GM21526 (cell line): ENCODE results near the gene AGMO.
"Not testable (repeated sequence)": the region's sequence is repeated elsewhere in the genome, so short reads cannot be mapped to it uniquely, and the experiment has no call there.

ENCODE experiments used
- ATAC-seq: cut with Tn5 transposase; IDR thresholded peaks from one replicate; pipeline ENCODE4 v1.9.1; 2021; ENCODE audit warnings: moderate library complexity; ENCODE audit not compliant: unreplicated experiment, low FRiP score

Gene AGMO

DNA sequence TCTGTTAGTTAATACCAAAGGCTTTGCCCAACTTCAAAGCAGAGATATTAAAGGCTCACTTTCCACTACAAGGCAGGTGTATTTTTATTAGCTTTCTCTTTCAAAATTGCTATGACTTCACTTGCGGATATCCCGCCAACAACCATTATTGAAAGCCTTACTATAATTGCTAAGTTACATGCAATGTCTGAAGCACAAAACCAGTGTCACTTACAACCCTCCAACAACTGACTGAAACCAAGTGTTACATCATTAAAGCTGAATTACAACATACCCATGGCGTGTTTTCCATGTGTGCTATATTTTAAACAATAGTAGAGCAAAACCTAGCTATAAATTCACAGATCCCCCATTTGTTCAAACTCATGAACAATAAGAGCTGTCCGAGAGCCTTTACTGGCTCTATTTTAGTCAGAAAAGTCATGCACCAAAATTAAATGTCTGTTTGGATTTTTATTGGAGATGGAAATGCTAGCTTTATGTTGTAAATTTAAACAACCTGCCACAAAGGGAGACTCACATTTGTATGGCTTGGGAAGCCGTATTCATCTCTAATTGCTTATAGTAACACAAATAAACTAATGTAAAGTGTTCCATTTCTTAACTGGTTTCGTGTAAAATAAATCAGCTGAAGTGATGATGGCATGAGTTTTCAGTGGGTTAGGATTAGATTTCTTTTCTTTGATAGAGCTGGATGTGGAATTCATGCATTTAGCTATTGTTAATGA lies 227.1 kb downstream of the AGMO start:
- ATAC-seq: no peak

DNA sequence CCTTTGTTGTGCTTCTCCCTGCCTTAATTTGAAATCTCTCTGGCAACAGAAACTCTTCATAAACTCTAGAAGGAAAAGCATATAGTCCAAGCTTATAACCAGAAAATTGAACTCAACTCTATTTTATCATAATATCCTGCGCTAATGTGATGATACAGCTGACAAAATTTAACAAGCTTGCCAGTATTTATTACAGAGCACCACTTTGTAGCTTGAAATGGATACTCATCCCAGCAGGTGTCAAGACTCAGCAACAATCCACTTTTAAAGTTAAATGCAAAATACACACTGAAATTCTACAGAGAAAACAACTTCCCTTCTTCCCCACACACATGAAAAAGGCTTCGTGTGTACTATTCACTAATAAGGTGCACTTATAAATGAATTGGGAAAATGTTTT lies 228.9 kb downstream of the AGMO start:
- no peak for ATAC-seq

DNA sequence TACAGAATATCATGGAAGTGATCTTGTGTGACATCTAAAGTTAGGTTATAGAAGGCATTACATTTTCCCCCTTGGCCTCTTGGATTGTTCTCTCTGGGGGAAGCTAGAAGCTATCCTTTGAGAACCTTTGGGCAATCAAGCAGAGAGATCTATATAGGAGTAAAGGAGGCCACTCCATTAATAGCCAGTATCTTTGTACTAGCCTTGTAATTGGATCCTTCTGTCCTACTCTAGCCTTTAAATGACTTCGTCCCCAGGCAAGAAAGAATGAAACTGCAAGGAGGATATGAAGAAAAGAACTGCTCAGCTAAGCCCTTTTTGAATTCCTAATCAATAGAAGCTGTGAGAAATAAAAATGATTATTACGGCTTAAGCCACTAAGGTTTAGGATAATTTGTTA lies 230.9 kb downstream of the AGMO start:
- no peak for ATAC-seq

DNA sequence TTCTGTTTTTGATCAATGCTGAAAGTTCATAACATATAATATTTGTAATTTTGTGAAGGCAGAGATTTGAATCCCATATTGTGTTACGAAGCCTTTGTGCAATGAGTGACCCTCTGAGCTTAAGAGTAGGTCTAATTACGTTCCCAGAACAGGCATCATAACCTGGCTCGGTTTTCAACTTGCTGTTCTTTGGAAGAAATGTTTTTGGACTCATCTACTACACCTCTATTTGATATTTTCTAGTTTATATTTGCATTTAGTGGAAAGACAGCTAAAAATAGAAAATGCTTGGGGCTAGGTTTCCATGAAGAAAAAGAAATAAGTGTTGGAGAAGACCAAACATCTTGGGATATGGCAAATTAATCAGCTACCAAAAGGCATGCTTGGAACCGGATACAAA lies 234.8 kb downstream of the AGMO start:
- no peak for ATAC-seq

DNA sequence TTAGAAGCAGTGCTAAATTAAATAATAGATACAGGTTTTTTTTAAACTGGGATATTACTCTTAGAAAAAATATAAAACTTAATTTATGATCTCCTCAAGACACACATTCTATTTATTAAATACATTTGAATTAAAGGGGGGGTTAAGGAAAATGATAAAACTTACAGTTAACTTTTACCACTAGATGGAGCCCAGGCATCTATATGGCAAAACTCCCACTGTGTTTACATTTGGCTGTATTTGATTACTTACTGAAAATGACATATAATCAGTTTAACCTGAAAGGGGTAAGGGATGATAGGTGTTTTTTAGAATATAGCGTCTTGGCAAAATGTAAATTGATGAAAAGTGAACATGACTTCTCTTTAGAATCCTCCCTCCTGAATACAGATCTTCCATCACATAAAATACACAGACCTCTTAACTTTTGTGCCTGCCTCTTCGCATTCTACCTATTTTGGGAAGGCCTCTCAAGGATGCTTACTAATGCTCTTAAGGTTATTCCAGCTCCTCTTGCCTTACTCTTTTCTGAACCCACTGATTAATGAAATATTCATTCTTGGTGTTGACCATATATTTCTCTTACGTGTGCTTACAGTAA lies 235.7 kb downstream of the AGMO start:
- ATAC-seq: no peak

DNA sequence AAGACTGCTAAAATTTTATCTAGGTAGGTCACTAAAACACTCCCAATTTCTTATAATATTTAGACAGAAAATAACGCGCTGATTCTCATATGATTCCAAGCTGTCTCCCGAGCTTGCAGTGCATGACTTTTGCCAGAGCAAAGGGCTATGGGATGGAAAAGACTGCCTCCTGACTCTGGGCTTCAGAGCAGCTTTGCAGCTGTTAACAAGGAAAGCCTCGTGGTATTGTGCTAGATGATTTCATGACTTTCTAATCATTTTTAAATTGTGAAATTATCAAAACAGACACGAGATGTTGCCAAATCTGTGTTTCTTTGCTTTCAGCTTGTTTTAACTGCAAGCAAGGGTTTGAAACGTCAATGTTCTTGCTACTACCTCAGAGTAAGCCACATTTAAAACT lies 238.3 kb downstream of the AGMO start:
- no peak for ATAC-seq

DNA sequence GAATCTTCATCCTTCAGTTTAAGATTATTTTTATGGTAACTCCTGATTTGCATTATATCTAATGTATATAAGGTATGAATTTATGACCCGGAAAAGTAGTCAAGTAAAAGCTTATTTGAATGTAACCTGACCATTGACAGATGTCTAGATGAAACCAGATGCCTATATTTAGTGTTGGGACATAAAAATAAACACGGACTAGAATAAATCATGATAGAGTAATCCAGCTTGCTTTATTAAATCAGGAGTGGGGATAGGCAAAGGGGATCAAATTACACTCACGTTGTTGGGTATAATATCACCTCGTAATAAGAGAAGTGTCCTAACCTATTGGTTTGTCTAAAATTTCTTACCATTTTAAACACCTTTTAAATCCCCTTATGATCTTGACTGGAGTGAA lies 244.6 kb downstream of the AGMO start:
- ATAC-seq: no peak

DNA sequence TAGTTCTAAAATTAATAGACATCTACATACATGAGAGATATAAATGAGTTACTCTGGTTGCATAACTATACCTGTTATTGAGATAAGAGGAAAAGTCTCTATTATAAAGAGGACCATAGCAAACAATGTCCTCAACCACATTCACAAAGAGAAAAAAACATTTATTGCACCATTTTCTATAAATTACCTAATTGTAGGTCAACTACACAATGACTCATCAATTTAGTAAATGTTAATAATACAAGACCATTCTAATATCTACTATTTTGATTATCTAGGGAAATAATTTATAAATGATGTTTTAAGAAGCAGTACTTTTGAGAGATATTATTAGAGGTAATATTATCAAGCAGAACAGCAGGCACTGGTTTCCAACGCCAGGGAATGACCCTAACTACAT lies 246.1 kb downstream of the AGMO start:
- no peak for ATAC-seq

DNA sequence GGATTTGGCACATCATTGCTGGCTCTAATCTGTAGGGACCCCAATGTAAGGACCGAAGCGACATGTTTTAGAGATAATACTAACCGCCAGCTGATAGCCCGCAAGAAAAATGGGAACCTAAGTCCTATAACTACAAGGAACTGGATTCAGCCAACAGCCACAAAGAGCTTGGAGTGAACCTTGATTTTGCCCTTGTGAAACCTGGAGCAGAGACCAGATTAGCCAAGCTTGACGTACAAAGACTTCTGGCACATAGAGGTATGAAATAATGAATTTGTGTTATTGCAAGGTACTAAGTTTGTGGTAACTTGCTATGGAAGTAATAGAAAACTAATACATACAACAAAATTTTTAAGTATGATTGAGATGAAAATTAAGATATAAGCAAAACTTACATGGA lies 246.9 kb downstream of the AGMO start:
- ATAC-seq: no peak

DNA sequence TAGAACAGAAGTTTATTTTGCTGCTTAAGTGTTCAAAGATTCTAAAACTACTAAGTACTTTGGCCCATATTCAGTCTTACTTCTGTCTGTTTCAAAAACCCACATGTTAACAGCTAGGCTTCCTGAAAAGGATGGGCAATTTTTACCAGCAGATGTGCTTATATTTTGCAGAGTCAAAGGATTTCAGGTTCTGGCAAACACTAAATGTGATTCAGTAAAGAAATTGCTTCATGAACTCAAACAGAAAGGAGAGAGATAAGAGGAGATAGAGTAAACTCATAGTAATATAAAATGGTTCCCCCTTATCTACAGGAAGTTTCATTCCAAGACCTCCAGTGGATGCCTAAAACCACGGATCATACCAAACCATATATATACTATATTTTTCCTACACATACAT lies 248.5 kb downstream of the AGMO start:
- no peak for ATAC-seq

DNA sequence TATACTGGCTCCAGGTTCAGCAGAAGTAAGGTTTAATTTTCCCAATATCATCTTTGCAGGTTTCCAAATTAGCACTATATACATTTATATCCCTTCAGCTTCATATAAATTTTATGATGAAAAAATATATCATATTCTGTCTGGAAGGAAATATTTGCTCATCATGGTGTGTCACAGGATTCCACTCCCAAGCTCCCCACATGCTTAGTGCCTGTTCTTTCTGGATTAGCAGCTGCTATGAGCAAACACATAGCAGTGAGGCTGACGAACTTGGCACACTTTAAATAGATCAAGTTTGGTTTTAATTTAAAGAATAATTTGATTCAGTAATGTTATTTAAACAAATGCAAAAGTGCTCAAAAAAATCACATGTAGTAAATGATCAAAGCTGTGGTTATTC lies 251.9 kb downstream of the AGMO start:
- ATAC-seq: no peak

DNA sequence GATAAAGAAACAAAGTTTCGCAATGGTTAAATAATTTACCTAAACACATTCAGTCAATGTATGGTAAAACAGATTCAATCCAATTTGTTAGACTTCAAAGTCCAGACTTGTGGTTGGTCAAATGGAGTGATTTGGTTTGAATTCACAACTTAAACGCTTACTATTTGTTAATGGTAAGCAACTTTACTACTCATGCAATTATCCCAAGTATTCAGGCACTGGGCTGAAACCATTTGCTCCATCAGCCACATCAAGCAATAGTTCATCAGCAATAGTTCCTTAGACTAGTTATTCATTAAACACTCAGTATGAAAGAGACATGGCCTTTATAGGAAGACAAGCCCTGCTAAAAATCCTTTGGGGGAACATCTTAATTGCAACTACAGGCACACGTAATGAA lies 253.0 kb downstream of the AGMO start:
- ATAC-seq: no peak

DNA sequence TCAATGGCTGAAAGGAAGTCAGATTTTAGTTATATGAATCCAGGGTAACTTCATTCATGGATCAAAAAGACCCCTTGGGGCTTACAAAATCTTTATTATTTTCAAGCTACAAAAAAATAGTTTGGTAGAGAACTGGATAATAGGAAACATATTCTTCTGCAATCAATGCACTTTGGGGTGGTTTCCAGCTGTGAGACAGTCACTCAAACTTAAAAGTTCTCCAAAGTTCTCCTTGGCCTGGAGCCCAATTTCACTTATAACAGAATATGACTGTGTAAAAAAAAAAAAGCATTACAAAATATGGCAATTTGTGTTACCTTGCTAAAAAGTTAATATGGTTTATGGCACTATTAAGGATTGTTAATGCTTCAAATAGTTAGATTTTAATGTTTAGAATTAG lies 255.5 kb downstream of the AGMO start:
- ATAC-seq: no peak

DNA sequence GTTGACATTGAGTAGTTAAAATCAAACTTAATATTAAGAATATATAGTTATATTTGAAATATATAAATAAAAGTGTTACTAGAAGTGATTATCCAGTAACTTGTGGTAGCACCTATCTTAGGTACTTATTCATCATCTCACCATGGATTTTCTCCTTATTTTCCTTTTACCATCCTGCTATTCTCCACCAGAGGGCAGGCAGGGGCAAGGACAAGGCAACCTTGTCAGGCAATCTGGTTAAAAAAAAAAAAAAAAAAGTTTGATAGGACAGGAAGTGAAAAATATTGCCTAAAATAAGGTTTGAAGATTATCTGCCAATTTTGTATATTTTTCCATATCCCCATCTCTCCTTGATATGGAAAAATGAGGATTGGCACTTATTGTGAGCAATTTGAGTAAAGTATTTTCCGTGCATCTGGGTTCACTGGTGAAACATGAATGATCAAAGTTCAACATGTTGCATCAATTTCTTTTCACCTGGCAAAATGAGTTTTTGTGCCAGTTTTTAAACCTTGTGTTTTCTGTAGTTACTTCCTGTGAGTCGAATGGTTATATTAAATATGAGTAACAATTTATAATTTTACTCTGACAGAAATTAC lies 256.7 kb downstream of the AGMO start:
- no peak for ATAC-seq

DNA sequence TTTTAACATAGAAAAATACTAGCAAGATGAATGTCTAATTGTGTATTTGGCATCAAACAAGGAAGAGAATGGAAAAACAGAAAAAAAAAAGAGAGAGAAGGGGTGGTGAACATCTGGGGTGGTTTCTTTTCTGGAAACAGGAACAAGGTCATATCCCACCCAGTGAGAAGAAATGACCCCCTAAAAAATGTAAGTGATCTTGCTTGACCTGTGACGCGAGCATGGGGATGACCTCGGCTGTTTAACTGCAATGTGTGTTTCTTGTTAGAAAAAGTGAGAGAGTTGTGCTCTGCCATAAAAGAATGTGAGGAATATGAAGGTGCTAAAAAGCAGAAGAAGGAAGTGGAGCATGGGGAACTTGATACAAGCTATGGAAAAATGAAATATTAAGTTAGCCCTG lies 258.5 kb downstream of the AGMO start:
- ATAC-seq: no peak

DNA sequence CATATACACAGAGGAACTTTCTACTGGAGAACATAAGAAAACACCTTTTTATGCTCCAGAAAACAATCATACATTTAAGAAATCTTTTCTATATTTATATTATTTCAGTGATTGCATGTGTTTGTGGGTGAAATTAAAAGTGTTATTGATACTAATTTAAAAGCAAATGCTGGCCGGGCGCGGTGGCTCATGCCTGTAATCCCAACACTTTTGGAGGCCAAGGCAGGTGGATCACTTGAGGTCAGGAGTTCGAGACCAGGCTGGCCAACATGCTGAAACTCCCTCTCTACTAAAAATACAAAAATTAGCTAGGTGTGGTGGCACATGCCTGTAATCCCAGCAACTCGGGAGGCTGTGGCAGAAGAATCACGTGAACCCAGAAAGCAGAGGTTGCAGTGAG lies 260.8 kb downstream of the AGMO start:
- ATAC-seq: not testable (repeated sequence)

DNA sequence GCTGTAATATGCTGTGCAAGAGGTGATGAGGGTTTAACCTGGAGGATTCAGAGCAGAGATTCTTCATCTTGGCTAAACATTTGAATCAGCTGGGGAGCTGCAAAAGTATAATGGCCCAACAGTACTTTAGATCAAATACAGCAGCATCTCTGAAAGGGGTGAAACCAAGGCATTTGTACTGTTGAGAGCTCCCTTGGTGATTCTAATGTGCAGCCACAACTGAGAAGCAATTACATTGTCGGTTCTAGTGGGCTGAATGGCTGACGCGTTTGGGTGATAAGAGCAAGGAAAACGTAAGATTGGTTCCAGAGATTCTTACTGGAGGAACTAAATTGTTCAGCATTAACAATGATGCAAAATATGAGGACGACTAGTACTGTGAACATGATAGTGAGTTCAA lies 269.7 kb downstream of the AGMO start:
- ATAC-seq: no peak

DNA sequence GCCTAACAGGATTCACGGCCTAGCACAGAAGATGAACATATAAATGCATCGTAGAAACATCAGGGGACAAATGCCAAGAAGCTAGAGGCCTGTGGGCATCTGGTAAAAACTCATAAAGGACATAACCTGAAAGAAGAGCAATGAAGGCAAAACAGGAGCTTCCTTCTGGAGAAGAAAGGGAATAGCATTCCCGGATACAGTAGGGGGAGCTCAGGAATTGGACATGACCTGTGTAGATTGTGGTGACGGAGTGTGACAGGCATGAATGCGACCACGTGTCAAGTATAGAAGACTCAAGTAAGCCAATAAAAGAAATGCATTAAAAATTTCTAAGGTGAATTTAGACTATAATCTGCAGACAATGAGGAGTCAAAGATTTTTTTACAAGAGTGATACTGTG lies 270.1 kb downstream of the AGMO start:
- ATAC-seq: no peak

DNA sequence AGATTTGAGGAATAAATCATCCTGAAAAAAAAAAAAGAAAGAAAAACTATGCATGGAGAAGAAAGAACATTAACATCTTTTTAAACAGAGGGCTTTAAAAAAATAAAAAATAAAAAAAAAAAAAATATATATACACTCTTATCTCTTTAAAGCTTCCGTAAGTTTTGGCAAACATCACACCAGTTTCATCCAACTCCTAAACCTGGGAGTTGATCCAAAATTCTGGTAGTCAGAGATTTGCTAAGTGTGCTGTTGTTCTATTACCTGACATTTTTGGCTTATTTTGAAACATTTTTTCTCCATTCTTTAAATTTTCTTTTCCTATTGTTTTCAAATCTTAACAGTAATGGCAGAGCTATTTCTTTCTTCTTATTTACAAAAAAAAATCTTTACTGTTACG lies 273.1 kb downstream of the AGMO start:
- no peak for ATAC-seq

DNA sequence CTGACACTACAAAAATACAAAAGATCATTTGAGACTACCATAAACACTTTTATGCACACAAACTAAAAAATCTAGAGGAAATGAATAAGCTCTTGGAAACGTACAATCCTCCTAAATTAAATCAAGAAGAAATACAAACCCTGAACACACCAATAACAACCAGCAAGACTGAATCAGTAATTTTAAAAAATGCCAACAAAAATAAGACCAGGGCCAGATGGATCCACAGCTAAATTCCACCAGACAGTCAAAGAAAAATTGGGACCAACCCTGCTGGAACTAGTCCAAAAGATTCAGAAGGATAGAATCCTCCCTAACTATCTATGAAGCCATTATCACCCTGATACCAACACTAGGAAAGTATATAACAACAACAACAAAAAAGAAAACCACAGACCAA lies 277.4 kb downstream of the AGMO start:
- ATAC-seq: no peak

DNA sequence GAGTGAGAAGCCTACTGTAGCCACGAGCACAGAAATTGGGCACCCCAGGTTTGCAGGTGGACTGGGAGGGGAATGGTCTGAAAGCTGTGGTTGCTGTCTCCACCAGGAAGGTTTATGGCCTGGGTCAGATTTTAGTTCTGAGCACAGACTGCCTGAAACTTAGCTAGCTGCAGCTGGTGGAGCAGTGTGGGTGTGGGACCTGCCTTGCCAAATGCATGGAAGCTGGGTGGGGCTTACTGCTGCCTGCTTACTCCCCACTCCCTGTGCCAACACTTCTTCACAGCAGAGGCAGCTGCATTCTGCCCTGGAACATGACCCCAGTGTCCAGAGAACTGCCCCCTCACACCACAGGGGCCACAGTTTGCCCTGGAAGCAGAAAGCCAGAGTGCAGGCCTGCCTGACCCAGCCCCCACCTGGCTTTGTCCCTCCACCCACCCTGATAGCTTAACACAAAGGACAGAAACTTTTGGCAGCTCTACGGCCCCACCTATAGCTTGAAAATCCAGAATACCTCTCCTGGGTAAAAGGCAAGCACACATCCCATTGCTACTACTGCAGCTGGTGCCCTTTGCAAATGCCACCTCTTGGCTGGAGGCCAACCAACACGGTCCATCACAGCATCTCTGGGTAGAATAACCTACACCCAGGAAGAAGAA lies 281.6 kb downstream of the AGMO start:
- no peak for ATAC-seq

DNA sequence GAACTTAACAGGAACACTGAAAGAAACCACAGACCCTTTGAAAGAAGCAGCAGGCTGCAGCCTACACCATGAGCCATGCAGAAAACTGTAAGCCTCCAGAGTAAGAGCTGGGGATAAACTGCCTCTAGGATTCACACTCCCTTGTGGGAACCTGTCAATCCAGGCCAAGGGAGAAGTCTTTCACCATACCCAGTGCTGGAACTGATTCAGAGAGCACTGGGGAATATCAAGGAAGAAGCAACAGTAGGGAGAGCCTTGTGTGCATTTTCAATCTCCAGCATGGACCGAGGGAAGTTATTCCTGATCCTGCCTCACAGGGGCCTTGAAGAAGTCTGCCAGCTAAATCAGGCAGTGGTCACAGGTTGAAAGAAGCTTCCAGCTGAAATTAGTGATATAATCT lies 282.2 kb downstream of the AGMO start:
- no peak for ATAC-seq
